Ascending aorta (tissue), 2 donors: ENCODE results near the gene KRT85. TPM values are rescaled to one million over a fixed set of nuclear protein-coding genes. Genes with fewer than 3 reads are reported as not detected.

Experiments
- DNase-seq, 2 donors: peaks; one replicate each; pipeline ENCODE4 v3.0.0-alpha.2; 2019; ENCODE audit warnings: low spot score in 2 of 2
- H3K27ac ChIP-seq, 2 donors: fragments of 200-600 bp; sonication (generic); one replicate each; pipeline ENCODE4 v1.5.1; 2016 to 2017; ENCODE audit warnings: mild to moderate bottlenecking in 1 of 2
- H3K27me3 ChIP-seq: fragments of 200-600 bp; sonication (generic); one replicate; pipeline ENCODE4 v1.5.1; 2017
- H3K36me3 ChIP-seq, 2 donors: fragments of 200-600 bp; sonication (generic); one replicate each; pipeline ENCODE4 v1.5.1; 2016
- H3K4me1 ChIP-seq, 2 donors: fragments of 200-600 bp; sonication (generic); one replicate each; pipeline ENCODE4 v1.5.1; 2016 to 2017; ENCODE audit warnings: mild to moderate bottlenecking in 1 of 2
- H3K4me3 ChIP-seq, 2 donors: fragments of 200-600 bp; sonication (generic); one replicate each; pipeline ENCODE4 v1.5.1; 2016 to 2017; ENCODE audit warnings: mild to moderate bottlenecking in 1 of 2
- H3K9me3 ChIP-seq, 2 donors: fragments of 200-600 bp; sonication (generic); one replicate each; pipeline ENCODE4 v1.5.1; 2016
- CTCF ChIP-seq, 3 experiments: fragments of 200-600 bp in 2 of 3; fragments of 450-650 bp in 1 of 3; sonication (generic) in 2 of 3; IDR thresholded peaks; one replicate each; pipeline ENCODE4 v1.5.1; 2016 to 2019; ENCODE audit warnings: antibody characterized with exemption in 3 of 3, mild to moderate bottlenecking in 1 of 3, moderate library complexity in 1 of 3
- intact Hi-C: fragments of 100-400 bp; cut with DNase I; formaldehyde crosslinking; loops from one replicate; pipeline ENCODE4 v1.15.1; 2023
- total RNA-seq: library from RNA; depleted of rRNA; stranded (reverse); fragments of >200 nt; gene quantifications from one replicate; pipeline ENCODE4 v1.1.0, GENCODE V29; 2016

The KRT85 gene
- total RNA-seq, 1 donor from 2014 or later: not detected

- H3K36me3 ChIP-seq: no peaks in the 10 kb centered on the region
- H3K9me3 ChIP-seq: no peaks in the 10 kb centered on the region
- H3K27ac ChIP-seq: no peak within 1 kb of the TSS
- TF ChIP-seq CTCF (IDR thresholded peaks at IDR 0.05): no peak
- intact Hi-C loops: no loop called here
- no peaks in the 10 kb centered on the region for H3K4me1 ChIP-seq
- DNase-seq: no peak
- no peaks in the 10 kb centered on the region for H3K27me3 ChIP-seq
- H3K4me3 ChIP-seq: no peak within 1 kb of the TSS
These were observed 18.0 kb upstream of the KRT85 start, which contains the start of gene KRT84 for GRCh38 chr12:52385226-52385702. Gene KRT84 (minus strand): TSS chr12:52385652. CDS start chr12:52385585, 67 bp downstream.

- TF ChIP-seq CTCF (IDR thresholded peaks at IDR 0.05): no peak
- H3K27me3 ChIP-seq: no peaks in the 10 kb centered on the region
- no peak for DNase-seq
- no peak overlapping the region for H3K4me3 ChIP-seq
- no peaks in the 10 kb centered on the region for H3K36me3 ChIP-seq
- intact Hi-C loops: no loop called here
- no peaks in the 10 kb centered on the region for H3K9me3 ChIP-seq
- H3K4me1 ChIP-seq: no peaks in the 10 kb centered on the region
- H3K27ac ChIP-seq: no peak overlapping the region
These were observed 16.1 kb upstream of the KRT85 start for GRCh38 chr12:52383331-52383730.

- DNase-seq: no peak
- intact Hi-C loops: no loop called here
These were observed 15.6 kb upstream of the KRT85 start for GRCh38 chr12:52382854-52383253.

GRCh38 chr12:52381206-52381605 lies 13.9 kb upstream of the KRT85 start:
- no peak overlapping the region for H3K27ac ChIP-seq
- no peaks in the 10 kb centered on the region for H3K36me3 ChIP-seq
- H3K9me3 ChIP-seq: no peaks in the 10 kb centered on the region
- no peaks in the 10 kb centered on the region for H3K4me1 ChIP-seq
- no peaks in the 10 kb centered on the region for H3K27me3 ChIP-seq
- TF ChIP-seq CTCF (IDR thresholded peaks at IDR 0.05): no peak
- no peak for DNase-seq
- intact Hi-C loops: no loop called here
- no peak overlapping the region for H3K4me3 ChIP-seq

More at GRCh38 chr12:52382854-52383253, 15.6 kb upstream of the KRT85 start:
- H3K27ac ChIP-seq: no peak overlapping the region
- no peaks in the 10 kb centered on the region for H3K27me3 ChIP-seq
- H3K4me3 ChIP-seq: no peak overlapping the region
- no peak for TF ChIP-seq CTCF (IDR thresholded peaks at IDR 0.05)
- no peaks in the 10 kb centered on the region for H3K4me1 ChIP-seq
- H3K36me3 ChIP-seq: no peaks in the 10 kb centered on the region
- H3K9me3 ChIP-seq: no peaks in the 10 kb centered on the region

GRCh38 chr12:52380271-52380694 lies 13.0 kb upstream of the KRT85 start:
- no peaks in the 10 kb centered on the region for H3K4me1 ChIP-seq
- peak in 2 of 3 experiments; percentile 17 to 26 for TF ChIP-seq CTCF (IDR thresholded peaks at IDR 0.05)
- no peak overlapping the region for H3K27ac ChIP-seq
- H3K36me3 ChIP-seq: no peaks in the 10 kb centered on the region
- no peak for DNase-seq
- no peaks in the 10 kb centered on the region for H3K9me3 ChIP-seq
- no peaks in the 10 kb centered on the region for H3K27me3 ChIP-seq
- H3K4me3 ChIP-seq: no peak overlapping the region
- intact Hi-C loops: no loop called here

GRCh38 chr12:52379536-52379935 lies 12.3 kb upstream of the KRT85 start:
- Histone ChIP-seq H3K9me3 (no peaks in the 10 kb centered on the region), H3K36me3 (no peaks in the 10 kb centered on the region), H3K4me1 (no peaks in the 10 kb centered on the region), H3K4me3 (no peak overlapping the region), H3K27me3 (no peaks in the 10 kb centered on the region), H3K27ac (no peak overlapping the region)
- DNase-seq: no peak
- TF ChIP-seq CTCF (IDR thresholded peaks at IDR 0.05): no peak
- intact Hi-C loops: loop anchor here (10.0 kb wide), 1 partner anchor 595 kb away; no protein-coding TSS in a partner anchor
